Body of pancreas (tissue), 4 donors: ENCODE data around the gene ZNF213. TPM values are rescaled to one million over a fixed set of nuclear protein-coding genes. Genes with fewer than 3 reads are reported as not detected.
A peak's percentile ranks its signal among the peaks of the same experiment; 100 is the strongest.

Experiments
- ATAC-seq: fragments of 150-250 bp; one replicate; pipeline ENCODE4 v1.9.1; 2016
- DNase-seq, 4 donors: peaks; one replicate each; pipeline ENCODE4 v3.0.0-alpha.2; 2019
- H3K27ac ChIP-seq, 4 donors: fragments of 200-600 bp; sonication (generic); 1 replicate in 3 of 4; 2 replicates in 1 of 4; pipeline versions ENCODE4 v1.5.1 to v1.6.1; 2016 to 2019; ENCODE audit warnings: mild to moderate bottlenecking in 1 of 4, mixed read lengths in 1 of 4, moderate library complexity in 1 of 4
- H3K27me3 ChIP-seq, 2 donors: fragments of 200-600 bp; sonication (generic); one replicate each; pipeline ENCODE4 v1.6.0; 2016; ENCODE audit warnings: mild to moderate bottlenecking in 1 of 2
- H3K36me3 ChIP-seq, 2 donors: fragments of 200-600 bp; sonication (generic); replicated peaks in 1 of 2; 2 replicates each; pipeline ENCODE4 v1.5.1; 2016; ENCODE audit warnings: low read depth in 2 of 2; ENCODE audit not compliant: insufficient read depth in 1 of 2
- H3K4me1 ChIP-seq: fragments of 200-600 bp; sonication (generic); one replicate; pipeline ENCODE4 v1.6.0; 2016
- H3K4me3 ChIP-seq, 2 donors: fragments of 200-600 bp; sonication (generic); 1 replicate in 1 of 2; 2 replicates in 1 of 2; pipeline ENCODE4 v1.5.1; 2016 to 2019
- H3K9me3 ChIP-seq, 3 donors: fragments of 200-600 bp; sonication (generic); 1 replicate in 2 of 3; 2 replicates in 1 of 3; pipeline ENCODE4 v1.5.1; 2016
- POLR2A ChIP-seq, 3 donors: fragments of 450-650 bp; IDR thresholded peaks; one replicate each; pipeline ENCODE4 v1.6.1; 2016; ENCODE audit warnings: antibody characterized with exemption in 3 of 3, mild to moderate bottlenecking in 2 of 3
- WGBS, 2 donors: methylation state at CpG; one replicate each; pipeline ENCODE4 v1.1.5; 2017; 5-methylcytosine and 5-hydroxymethylcytosine counted together
- intact Hi-C: fragments of 100-400 bp; cut with DNase I; formaldehyde crosslinking; loops from one replicate; pipeline ENCODE4 v1.15.1; 2023
- total RNA-seq, 2 donors: library from RNA; depleted of rRNA; stranded (reverse); fragments of >200 nt; gene quantifications; one replicate each; pipeline ENCODE4 v1.1.0, GENCODE V29; 2016
- TF ChIP-seq, protein P1 (sequence below), 7 experiments: fragments of 450-650 bp in 4 of 7; fragments of 200-600 bp in 3 of 7; sonication (generic) in 3 of 7; IDR thresholded peaks; one replicate each; pipeline ENCODE4 v1.5.1; 2016 to 2019; ENCODE audit warnings: antibody characterized with exemption in 7 of 7

Gene ZNF213
- total RNA-seq, 2 donors from 2014 or later = 12.5 to 21.4 TPM

DNA sequence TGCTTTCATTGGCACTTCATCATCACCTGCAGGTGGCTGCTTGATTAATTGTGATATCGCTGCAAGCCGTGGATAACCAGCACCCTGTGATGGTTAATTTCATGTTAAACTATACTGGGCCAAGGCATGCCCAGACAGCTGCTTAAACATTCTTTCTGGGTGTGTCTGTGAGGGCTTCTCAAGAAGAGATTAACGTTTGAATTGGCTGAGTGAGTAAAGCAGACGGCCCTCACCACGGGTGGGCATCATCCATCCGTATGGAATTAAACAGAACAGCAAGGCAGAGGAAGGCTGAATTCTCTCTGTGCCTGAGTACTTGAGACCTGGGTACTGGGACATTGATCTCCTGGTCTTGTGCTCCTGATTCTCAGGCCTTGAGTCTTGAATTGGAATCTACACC lies 7.1 kb upstream of the ZNF213 start:
- H3K4me3 ChIP-seq = no peak overlapping the region
- H3K36me3 ChIP-seq = peaks cover 0 to 2% of the 10 kb centered on the region in 2 donors
- H3K9me3 ChIP-seq = no peaks in the 10 kb centered on the region
- H3K27ac ChIP-seq = no peak overlapping the region
- TF ChIP-seq POLR2A (IDR thresholded peaks at IDR 0.05) = no peak
- TF ChIP-seq, protein P1, sequence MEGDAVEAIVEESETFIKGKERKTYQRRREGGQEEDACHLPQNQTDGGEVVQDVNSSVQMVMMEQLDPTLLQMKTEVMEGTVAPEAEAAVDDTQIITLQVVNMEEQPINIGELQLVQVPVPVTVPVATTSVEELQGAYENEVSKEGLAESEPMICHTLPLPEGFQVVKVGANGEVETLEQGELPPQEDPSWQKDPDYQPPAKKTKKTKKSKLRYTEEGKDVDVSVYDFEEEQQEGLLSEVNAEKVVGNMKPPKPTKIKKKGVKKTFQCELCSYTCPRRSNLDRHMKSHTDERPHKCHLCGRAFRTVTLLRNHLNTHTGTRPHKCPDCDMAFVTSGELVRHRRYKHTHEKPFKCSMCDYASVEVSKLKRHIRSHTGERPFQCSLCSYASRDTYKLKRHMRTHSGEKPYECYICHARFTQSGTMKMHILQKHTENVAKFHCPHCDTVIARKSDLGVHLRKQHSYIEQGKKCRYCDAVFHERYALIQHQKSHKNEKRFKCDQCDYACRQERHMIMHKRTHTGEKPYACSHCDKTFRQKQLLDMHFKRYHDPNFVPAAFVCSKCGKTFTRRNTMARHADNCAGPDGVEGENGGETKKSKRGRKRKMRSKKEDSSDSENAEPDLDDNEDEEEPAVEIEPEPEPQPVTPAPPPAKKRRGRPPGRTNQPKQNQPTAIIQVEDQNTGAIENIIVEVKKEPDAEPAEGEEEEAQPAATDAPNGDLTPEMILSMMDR (IDR thresholded peaks at IDR 0.05) = no peak
- DNase-seq = no peak
- no peak for ATAC-seq
- H3K4me1 ChIP-seq = peaks cover 49% of the 10 kb centered on the region
- intact Hi-C loops = no loop called here
- WGBS, 2 donors = 66 to 77% methylated on average over 6 of the region's 6 CpGs
- H3K27me3 ChIP-seq = no peaks in the 10 kb centered on the region

DNA sequence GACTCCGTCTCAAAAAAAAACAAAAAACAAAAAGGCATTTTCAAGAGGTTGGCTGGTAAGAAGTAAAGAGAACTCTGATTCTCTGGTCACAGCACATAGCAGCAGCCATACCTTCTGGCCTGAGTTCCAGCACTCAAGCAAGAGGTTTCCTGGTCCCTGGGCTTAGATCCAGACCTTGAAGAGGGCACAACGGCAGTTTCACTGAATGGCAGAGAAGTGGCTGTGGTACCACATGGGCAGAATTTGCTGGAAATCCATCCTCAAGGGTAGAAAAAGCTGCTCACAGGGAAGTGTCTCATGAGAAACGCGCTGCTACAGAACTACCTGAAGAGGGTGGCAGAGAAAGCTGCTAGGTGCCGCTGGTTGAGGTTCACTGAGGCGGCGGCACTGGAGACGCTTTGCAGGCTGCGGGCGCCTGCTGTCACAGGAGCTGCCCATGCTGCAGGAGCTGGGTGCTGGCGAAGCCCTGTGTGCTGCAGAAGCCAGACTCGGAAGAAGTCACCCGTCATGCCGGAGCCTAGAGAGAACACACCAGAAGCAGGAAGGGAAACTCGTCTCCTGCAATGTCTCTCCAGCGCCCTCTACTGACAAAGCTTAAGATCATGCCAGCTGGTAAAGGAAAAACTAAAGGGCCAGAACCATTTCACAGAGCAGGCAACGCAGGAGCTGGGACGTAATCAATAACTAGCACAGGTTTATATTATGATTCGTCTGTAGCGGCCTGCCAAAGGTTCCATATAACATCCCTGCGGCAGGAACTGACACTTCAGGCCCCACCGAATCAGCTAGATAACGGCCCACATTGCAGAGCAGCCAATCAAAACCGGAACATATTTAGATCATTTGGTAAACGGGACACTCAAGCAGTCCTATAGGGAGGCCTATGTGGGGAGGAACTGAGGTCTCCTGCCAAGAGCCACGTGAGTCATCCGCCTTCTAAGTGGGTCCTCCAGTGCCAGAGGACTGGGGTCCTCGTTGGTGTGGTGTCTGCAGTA lies 5.4 kb upstream of the ZNF213 start:
- TF ChIP-seq, protein P1 (IDR thresholded peaks at IDR 0.05) = peak; percentile 86 to 95 (median 93)
- TF ChIP-seq POLR2A (IDR thresholded peaks at IDR 0.05) = peak; percentile 25 to 77 (median 64)
- ATAC-seq (peak; percentile 86), DNase-seq (peak; percentile 75 to 89 (median 82))
- Histone ChIP-seq H3K36me3 (peaks cover 0 to 2% of the 10 kb centered on the region in 2 donors), H3K4me1 (peaks cover 54% of the 10 kb centered on the region), H3K4me3 (peak overlapping the region in 1 of 2 donors; percentile 41), H3K27me3 (no peaks in the 10 kb centered on the region), H3K27ac (peak overlapping the region; percentile 68 to 90 (median 78)), H3K9me3 (no peaks in the 10 kb centered on the region)
- intact Hi-C loops = no loop called here
- 3 to 9% methylated on average over 16 to 26 of the region's 28 CpGs for WGBS, 2 donors

DNA sequence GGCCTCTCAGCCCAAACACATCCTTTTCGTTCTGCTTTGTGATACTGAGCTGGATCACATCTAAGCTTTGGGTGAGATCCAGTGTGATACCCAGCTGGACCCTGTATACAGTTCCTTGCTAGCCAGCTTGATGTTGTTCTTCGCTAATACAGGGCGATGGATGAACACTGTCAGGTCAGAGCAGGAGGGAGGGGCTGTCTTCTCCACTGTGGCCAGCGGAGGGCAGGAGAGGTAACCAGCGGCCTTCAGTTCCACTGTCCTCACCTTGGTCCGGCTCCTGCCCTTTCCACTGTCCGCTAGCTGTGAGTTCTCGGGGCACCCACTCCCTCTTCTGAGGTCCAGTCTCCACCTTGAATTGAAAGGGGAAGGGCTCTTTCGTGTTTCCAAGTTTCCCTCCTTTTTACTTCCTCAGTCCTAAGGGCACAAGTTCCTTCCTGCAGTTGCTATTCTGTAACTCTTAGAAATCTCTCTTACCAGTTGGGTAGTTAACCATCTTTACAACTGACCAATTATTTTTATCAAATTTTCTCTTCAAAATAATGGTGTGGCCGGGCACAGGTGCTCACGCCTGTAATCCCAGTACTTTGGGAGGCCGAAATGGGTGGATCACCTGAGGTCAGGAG lies 3.0 kb upstream of the ZNF213 start:
- TF ChIP-seq, protein P1 (IDR thresholded peaks at IDR 0.05) = peak in 6 of 7 experiments; percentile 10 to 56 (median 43)
- no peak for TF ChIP-seq POLR2A (IDR thresholded peaks at IDR 0.05)
- Histone ChIP-seq H3K36me3 (peaks cover 0 to 2% of the 10 kb centered on the region in 2 donors), H3K27me3 (no peaks in the 10 kb centered on the region), H3K4me1 (peaks cover 64% of the 10 kb centered on the region), H3K4me3 (no peak overlapping the region), H3K27ac (no peak overlapping the region), H3K9me3 (no peaks in the 10 kb centered on the region)
- DNase-seq (peak; percentile 36 to 54 (median 46)), ATAC-seq (no peak)
- 63% methylated on average over 12 of the region's 12 CpGs for WGBS, 2 donors
- intact Hi-C loops = no loop called here

DNA sequence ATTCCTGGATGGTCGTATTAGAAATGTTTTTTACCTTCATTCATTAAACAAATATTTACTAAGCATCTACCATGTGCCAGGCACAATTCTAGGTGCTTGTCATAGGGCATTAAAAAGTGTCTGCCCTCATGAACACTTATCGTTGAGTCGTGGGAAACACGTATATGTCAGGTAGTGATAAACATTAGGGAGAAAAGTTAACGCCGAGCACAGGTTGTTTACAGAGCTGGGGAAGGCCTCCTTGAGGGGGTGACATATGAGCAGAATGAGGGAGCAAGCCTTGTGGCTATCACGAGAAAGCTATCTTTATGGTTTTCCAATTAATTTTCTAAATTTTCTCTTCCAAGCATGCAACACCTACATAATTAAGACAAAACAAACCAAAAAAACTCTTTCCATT lies 985 bp upstream of the ZNF213 start:
- no peak for ATAC-seq

More for the DNA sequence above, 985 bp upstream of the ZNF213 start:
- H3K27ac ChIP-seq = peak overlapping the region in 3 of 4 donors; percentile 90 to 96 (median 96)
- peaks cover 0 to 2% of the 10 kb centered on the region in 2 donors for H3K36me3 ChIP-seq
- intact Hi-C loops = no loop called here
- peak overlapping the region; percentile 67 to 75 for H3K4me3 ChIP-seq
- TF ChIP-seq, protein P1 (IDR thresholded peaks at IDR 0.05) = no peak
- no peak for TF ChIP-seq POLR2A (IDR thresholded peaks at IDR 0.05)
- DNase-seq = no peak
- no peaks in the 10 kb centered on the region for H3K27me3 ChIP-seq
- no peaks in the 10 kb centered on the region for H3K9me3 ChIP-seq
- peaks cover 55% of the 10 kb centered on the region for H3K4me1 ChIP-seq
- WGBS, 2 donors = 1 to 3% methylated on average over 7 of the region's 7 CpGs
